SJSA1 (cell line): ENCODE results near the gene TJP3. TPM values are rescaled to one million over a fixed set of nuclear protein-coding genes. Genes with fewer than 3 reads are reported as not detected.

ENCODE experiments used
- DNase-seq, 2 experiments: peaks; one replicate each; pipeline ENCODE4 v3.0.0-alpha.2; 2015 to 2020; ENCODE audit warnings: low spot score in 2 of 2, low read depth in 1 of 2
- H3K27ac ChIP-seq: fragments of 250-450 bp; sonication (Bioruptor Pico); 2 replicates; pipeline ENCODE4 v1.5.1; 2020; ENCODE audit warnings: mild to moderate bottlenecking, moderate library complexity
- H3K27me3 ChIP-seq: fragments of 250-450 bp; sonication (Bioruptor Pico); replicated peaks from 2 replicates; pipeline ENCODE4 v1.5.1; 2020; ENCODE audit warnings: mild to moderate bottlenecking, moderate library complexity
- H3K36me3 ChIP-seq: fragments of 250-450 bp; sonication (Bioruptor Pico); 2 replicates; pipeline ENCODE4 v1.5.1; 2020; ENCODE audit warnings: mild to moderate bottlenecking
- H3K4me1 ChIP-seq: fragments of 250-450 bp; sonication (Bioruptor Pico); replicated peaks from 2 replicates; pipeline ENCODE4 v1.6.1; 2021; ENCODE audit warnings: mild to moderate bottlenecking
- H3K4me3 ChIP-seq: fragments of 250-450 bp; sonication (Bioruptor Pico); 2 replicates; pipeline ENCODE4 v1.5.1; 2020; ENCODE audit warnings: mild to moderate bottlenecking
- H3K9me3 ChIP-seq: fragments of 250-450 bp; sonication (Bioruptor Pico); replicated peaks from 2 replicates; pipeline ENCODE4 v1.5.1; 2020; ENCODE audit warnings: mild to moderate bottlenecking
- total RNA-seq: library from RNA; depleted of rRNA; stranded (reverse); fragments of >200 nt; shearing (Covaris generic); gene quantifications from 2 replicates; pipeline ENCODE4 v1.2.3, GENCODE V29; 2014

The TJP3 gene
- total RNA-seq, 1 experiment from 2014 or later = not detected

DNA sequence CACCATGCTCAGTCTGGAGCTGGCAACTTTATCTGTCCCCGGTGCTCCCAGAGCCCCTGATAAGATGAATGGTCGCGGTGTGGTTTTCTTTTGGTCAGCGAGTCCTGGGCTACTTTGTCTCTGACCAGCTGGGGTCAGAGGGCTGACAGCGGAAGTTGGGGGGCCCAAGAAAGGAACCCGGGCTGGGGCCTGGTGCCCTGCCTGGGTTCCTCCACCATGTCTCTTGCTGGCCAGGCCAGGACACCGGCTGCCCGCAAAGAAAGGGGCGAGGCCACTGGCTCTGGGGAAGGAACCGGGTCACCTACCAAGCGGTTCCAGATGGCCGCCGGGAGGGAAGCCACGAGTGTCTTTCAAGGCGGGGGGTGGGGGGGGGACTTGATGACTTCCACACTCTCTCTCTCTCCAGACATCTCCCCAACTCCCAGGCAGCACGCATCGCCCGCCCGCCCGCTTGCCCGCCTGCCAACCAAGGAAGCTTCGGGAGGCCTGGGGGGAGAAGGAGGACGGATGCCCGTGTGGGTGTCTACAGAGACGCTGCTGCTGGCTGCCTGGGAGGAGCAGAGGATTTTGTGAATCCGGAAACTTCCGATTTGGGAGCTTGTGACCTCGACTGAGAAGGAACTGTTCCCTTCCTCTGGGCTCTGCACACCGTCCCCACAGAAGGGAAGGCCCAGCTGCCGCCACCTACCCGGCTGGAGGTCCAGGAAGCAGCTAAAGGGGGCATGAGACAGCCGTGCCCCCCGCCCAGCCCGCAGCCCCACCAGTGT is 9.0 kb upstream of the TJP3 start:
- Histone ChIP-seq H3K27me3 (no peaks in the 10 kb centered on the region), H3K27ac (peak overlapping the region; percentile 3; the same call in 1 of the 2 replicates), H3K4me3 (peak overlapping the region; percentile 97), H3K36me3 (peaks cover 17% of the 10 kb centered on the region), H3K4me1 (peaks cover 19% of the 10 kb centered on the region), H3K9me3 (no peaks in the 10 kb centered on the region)
- DNase-seq = peak in 1 of 2 experiments; percentile 50

- Histone ChIP-seq H3K27me3 (no peaks in the 10 kb centered on the region), H3K4me1 (peaks cover 19% of the 10 kb centered on the region), H3K4me3 (peak overlapping the region; percentile 97), H3K27ac (peak overlapping the region; percentile 3; the same call in 1 of the 2 replicates), H3K9me3 (no peaks in the 10 kb centered on the region), H3K36me3 (peaks cover 17% of the 10 kb centered on the region)
- DNase-seq = no peak
Measured at GRCh38 chr19:3699741-3700241, 8.4 kb upstream of the TJP3 start.

GRCh38 chr19:3700242-3701032 is 7.7 kb upstream of the TJP3 start, which contains the start of gene PIP5K1C:
Gene PIP5K1C, minus strand, starts transcription at chr19:3700468. Its CDS starts 78 bp downstream, at chr19:3700390.
- Histone ChIP-seq H3K27ac (peak within 1 kb of the TSS; percentile 3; the same call in 1 of the 2 replicates), H3K4me3 (peak within 1 kb of the TSS; percentile 97), H3K36me3 (peaks cover 17% of the 10 kb centered on the region), H3K4me1 (peaks cover 19% of the 10 kb centered on the region), H3K9me3 (no peaks in the 10 kb centered on the region), H3K27me3 (no peaks in the 10 kb centered on the region)
- DNase-seq = peak; percentile 75 to 86

GRCh38 chr19:3701200-3701599 is 7.0 kb upstream of the TJP3 start:
- H3K36me3 ChIP-seq = peaks cover 14% of the 10 kb centered on the region
- peaks cover 19% of the 10 kb centered on the region for H3K4me1 ChIP-seq
- no peak overlapping the region for H3K4me3 ChIP-seq
- DNase-seq = no peak
- H3K27me3 ChIP-seq = no peaks in the 10 kb centered on the region
- no peak overlapping the region for H3K27ac ChIP-seq
- H3K9me3 ChIP-seq = no peaks in the 10 kb centered on the region

GRCh38 chr19:3707868-3708206 is 347 bp upstream of the TJP3 start:
- no peak overlapping the region for H3K4me3 ChIP-seq
- H3K27ac ChIP-seq = no peak overlapping the region
- no peaks in the 10 kb centered on the region for H3K4me1 ChIP-seq
- no peaks in the 10 kb centered on the region for H3K36me3 ChIP-seq
- 0 out of 2 replicates have a peak, but pooled peaks cover 4% of the 10 kb centered on the region for H3K27me3 ChIP-seq
- no peaks in the 10 kb centered on the region for H3K9me3 ChIP-seq
- DNase-seq = no peak

DNA sequence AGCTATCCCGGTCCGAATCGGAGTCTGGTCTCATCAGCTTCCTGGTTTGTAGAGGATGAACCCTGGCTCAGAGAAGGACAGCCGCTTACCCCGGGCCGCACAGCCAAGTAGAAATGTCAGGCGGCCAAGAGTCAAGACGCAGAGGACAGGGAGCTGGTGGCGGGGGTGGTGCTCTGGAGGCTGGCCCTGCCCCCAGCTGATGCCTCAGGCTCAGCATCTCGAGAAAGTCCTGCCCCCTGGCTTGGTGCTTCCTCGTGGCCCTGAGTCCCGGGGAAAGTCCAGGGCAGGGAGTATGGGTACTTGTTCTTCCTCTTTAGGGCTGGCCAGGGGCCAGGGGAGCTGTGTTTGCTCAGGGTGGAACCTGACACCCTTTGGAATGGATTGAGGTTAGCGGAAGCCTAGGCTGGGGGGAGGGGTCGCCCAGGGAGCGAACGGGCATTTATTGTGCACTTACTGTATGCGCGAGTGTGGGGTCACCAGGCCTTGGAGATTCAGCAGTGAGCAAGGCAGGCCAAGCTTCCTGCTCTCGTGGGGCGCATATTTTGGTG is 2.2 kb downstream of the TJP3 start:
- no peak overlapping the region for H3K27ac ChIP-seq
- DNase-seq = no peak
- no peaks in the 10 kb centered on the region for H3K9me3 ChIP-seq
- H3K27me3 ChIP-seq = 0 out of 2 replicates have a peak, but pooled peaks cover 4% of the 10 kb centered on the region
- H3K4me1 ChIP-seq = no peaks in the 10 kb centered on the region
- no peak overlapping the region for H3K4me3 ChIP-seq
- no peaks in the 10 kb centered on the region for H3K36me3 ChIP-seq

DNA sequence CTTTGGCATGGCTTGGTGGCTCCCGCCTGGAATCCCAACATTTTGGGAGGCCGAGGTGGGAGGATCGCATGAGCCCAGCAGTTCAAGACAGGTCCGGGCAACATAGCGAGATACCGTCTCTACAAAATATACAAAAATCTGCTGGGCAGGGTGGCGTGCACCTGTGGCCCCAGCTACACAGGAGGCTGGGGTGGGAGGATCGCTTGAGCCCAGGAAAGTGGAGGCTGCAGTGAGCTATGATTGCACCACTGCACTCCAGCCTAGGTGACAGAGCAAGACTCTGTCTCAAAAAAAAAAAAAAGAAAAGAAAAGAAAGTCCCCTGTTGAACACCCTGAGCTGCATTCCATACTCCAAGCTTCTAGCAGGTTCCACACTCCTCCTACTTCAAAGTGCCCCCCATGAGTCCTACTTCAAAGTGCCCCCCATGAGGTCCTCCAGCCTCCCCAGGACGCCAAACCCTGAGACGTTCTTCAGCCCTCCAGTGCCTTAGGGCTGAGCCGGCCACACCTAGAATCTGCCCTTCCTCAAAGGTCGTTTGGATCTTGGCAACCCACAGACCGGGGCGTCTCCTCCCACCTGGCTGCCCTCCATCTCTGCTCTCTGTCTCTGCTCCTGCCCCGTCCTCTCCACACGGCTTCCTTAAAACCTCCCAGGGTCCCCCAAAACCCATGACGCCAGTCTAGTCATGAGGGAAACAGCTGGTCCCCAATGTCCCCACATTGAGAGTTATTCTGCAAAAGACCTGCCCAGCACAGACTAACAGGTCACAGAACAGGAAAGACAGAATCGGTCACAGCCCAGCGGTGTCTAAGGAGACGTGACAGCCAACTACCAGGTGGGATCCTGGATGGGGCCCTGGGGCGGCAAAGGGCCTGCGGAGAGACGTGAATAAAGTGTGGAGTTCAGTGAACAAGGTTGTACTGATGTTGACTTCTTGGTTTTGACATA is 4.8 kb downstream of the TJP3 start:
- no peak overlapping the region for H3K27ac ChIP-seq
- no peaks in the 10 kb centered on the region for H3K36me3 ChIP-seq
- no peak for DNase-seq

DNA sequence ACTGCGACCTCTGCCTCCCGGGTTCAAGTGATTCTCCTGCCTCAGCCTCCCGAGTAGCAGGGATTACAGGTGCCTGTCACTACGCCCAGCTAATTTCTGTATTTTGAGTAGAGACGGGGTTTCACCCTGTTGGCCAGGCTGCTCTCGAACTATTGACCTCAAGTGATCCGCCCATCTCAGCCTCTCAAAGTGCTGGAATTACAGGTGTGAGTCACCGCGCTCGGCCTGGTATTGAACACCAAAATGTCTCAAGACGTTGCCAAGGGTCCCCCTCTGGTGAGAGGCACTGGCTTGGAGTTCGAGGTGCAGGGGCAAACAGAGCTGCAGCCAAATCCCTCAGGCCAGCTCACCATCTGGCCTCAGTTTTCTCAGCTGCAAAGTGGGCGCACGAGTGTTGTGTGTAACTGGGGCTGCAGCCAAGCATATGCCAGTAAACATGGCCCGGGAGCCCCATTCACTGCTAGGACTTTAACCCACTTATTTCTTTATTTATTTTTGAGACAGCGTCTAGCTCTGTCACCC is 8.0 kb downstream of the TJP3 start:
- Histone ChIP-seq H3K36me3 (no peaks in the 10 kb centered on the region), H3K4me3 (no peak overlapping the region), H3K27ac (no peak overlapping the region), H3K4me1 (peaks cover 3% of the 10 kb centered on the region), H3K27me3 (peaks cover 17% of the 10 kb centered on the region), H3K9me3 (peaks cover 3% of the 10 kb centered on the region; the same call in 1 of the 2 replicates)
- DNase-seq = no peak

More for the DNA sequence above, 4.8 kb downstream of the TJP3 start:
- 0 out of 2 replicates have a peak, but pooled peaks cover 4% of the 10 kb centered on the region for H3K27me3 ChIP-seq
- no peaks in the 10 kb centered on the region for H3K9me3 ChIP-seq
- H3K4me3 ChIP-seq = no peak overlapping the region
- no peaks in the 10 kb centered on the region for H3K4me1 ChIP-seq

DNA sequence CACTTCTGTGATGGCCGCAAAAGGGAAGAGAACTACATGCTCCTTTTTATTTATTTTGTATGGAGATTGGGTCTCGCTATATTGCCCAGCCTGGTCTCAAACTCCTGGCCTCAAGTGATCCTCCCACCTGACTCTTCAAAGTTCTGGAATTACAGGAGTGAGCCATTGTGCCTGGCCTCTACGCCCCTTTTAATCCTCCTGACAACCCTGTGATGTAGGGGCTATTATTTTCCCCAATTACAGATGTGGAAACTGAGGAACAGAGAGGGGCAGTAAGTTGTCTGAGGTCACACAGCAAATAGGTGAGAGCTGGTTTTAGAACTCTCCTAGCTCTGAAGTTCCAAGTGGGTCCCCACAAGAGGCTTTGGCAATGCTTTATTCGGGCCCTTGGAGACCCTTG is 11.7 kb downstream of the TJP3 start:
- Histone ChIP-seq H3K36me3 (no peaks in the 10 kb centered on the region), H3K27ac (no peak overlapping the region), H3K4me1 (peaks cover 7% of the 10 kb centered on the region), H3K4me3 (no peak overlapping the region), H3K9me3 (peaks cover 3% of the 10 kb centered on the region; the same call in 1 of the 2 replicates), H3K27me3 (peaks cover 43% of the 10 kb centered on the region)
- DNase-seq = no peak

DNA sequence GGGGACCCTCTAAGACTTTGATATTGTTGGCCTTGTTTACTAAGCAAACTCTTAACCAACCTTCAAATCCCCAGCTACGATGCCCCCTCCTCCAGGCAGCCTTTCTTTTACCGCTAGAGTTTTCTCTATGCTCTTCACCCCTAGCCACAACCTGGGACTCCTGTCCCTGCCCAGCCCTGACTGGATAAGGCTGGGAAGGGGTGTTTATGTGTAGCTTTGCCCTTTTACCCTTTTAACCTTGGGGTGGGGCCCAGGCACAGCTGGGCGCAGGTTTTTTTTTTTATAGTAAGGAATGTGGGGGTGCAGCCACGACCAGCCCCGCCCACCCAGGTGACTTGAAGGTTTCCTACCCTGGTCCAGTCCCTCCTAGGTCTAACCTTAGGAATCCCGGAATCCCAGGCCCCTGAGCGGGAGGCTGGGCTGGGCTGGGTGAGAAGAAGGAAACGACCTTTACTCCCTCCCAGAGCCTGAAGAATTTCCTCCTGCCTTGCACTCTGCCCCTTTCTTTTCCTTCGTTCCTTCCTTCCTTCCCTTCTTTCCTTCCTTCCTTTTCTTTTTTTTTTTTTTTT is 12.2 kb downstream of the TJP3 start:
- Histone ChIP-seq H3K9me3 (peaks cover 3% of the 10 kb centered on the region; the same call in 1 of the 2 replicates), H3K4me3 (no peak overlapping the region), H3K36me3 (no peaks in the 10 kb centered on the region), H3K27me3 (peaks cover 48% of the 10 kb centered on the region), H3K4me1 (peaks cover 7% of the 10 kb centered on the region), H3K27ac (no peak overlapping the region)
- DNase-seq = no peak

- no peaks in the 10 kb centered on the region for H3K36me3 ChIP-seq
- DNase-seq = peak; percentile 72 to 81
- peaks cover 7% of the 10 kb centered on the region for H3K4me1 ChIP-seq
- H3K9me3 ChIP-seq = peaks cover 3% of the 10 kb centered on the region; the same call in 1 of the 2 replicates
- no peak overlapping the region for H3K27ac ChIP-seq
- no peak overlapping the region for H3K4me3 ChIP-seq
- peaks cover 48% of the 10 kb centered on the region for H3K27me3 ChIP-seq
Measured at GRCh38 chr19:3721131-3721886, 13.1 kb downstream of the TJP3 start.
